BJ (cell line): ENCODE results near the gene ATP9B. TPM values are rescaled to one million over a fixed set of nuclear protein-coding genes. Genes with fewer than 3 reads are reported as not detected.

Experiments
- CTCF ChIA-PET: fragments of 350-600 bp; formaldehyde crosslinking; extraction: SDS; loops from one replicate; lab custom pipeline; 2021; ENCODE audit warnings: antibody characterized with exemption, inconsistent platforms; lab: Yijun Ruan, JAX
- POLR2A ChIA-PET: fragments of 300-600 bp; sonication (Branson Sonifier 250); formaldehyde crosslinking; extraction: SDS; loops from one replicate; lab custom pipeline; 2021; ENCODE audit warnings: antibody characterized with exemption; lab: Charles Lee
- DNase-seq: peaks from one replicate; pipeline ENCODE4 v3.0.0-alpha.2; 2011; ENCODE audit warnings: low read depth
- H3K27me3 ChIP-seq: 2 replicates; pipeline ENCODE4 v1.6.0; 2011; ENCODE audit warnings: low read length; ENCODE audit not compliant: control insufficient read depth, insufficient read depth
- H3K36me3 ChIP-seq: 2 replicates; pipeline ENCODE4 v1.5.1; 2011; ENCODE audit warnings: low read length; ENCODE audit not compliant: control insufficient read depth, insufficient read depth
- H3K4me3 ChIP-seq: 2 replicates; pipeline ENCODE4 v1.5.1; 2011; ENCODE audit warnings: low read depth, mild to moderate bottlenecking, control low read depth, low read length
- CTCF ChIP-seq: IDR thresholded peaks from 2 replicates; pipeline ENCODE4 v1.5.1; 2011; ENCODE audit warnings: low read depth, mild to moderate bottlenecking, control low read depth, inconsistent platforms, low read length, moderate library complexity; ENCODE audit not compliant: insufficient read depth
- polyA plus RNA-seq: library from polyadenylated mRNA; depleted of rRNA; stranded (reverse); fragments of >200 nt; gene quantifications from 2 replicates; pipeline ENCODE4 v1.2.3, GENCODE V29; 2011

Gene ATP9B
- polyA plus RNA-seq, 1 experiment, result 17.4 TPM

- TF ChIP-seq CTCF, result no peak
- no peaks in the 10 kb centered on the region; the same call in 1 of the 2 replicates for H3K36me3 ChIP-seq
- no peaks in the 10 kb centered on the region for H3K27me3 ChIP-seq
- no peak overlapping the region for H3K4me3 ChIP-seq
- POLR2A ChIA-PET, result no interaction called here
- CTCF ChIA-PET, result no interaction called here
- DNase-seq, result no peak
These were observed 154.2 kb downstream of the ATP9B start for GRCh38 chr18:79223431-79223830.

- ChIA-PET POLR2A (no interaction called here), CTCF (no interaction called here)
- DNase-seq, result no peak
- no peak for TF ChIP-seq CTCF
- Histone ChIP-seq H3K4me3 (no peak overlapping the region), H3K36me3 (no peaks in the 10 kb centered on the region; the same call in 1 of the 2 replicates), H3K27me3 (no peaks in the 10 kb centered on the region)
These were observed 155.2 kb downstream of the ATP9B start for GRCh38 chr18:79224381-79224780.

- CTCF ChIA-PET, result no interaction called here
- POLR2A ChIA-PET, result no interaction called here
- H3K27me3 ChIP-seq, result no peaks in the 10 kb centered on the region
- TF ChIP-seq CTCF, result no peak
- DNase-seq, result no peak
- H3K36me3 ChIP-seq, result no peaks in the 10 kb centered on the region; the same call in 1 of the 2 replicates
- H3K4me3 ChIP-seq, result no peak overlapping the region
These were observed 158.4 kb downstream of the ATP9B start for GRCh38 chr18:79227621-79228020.

- no peak for TF ChIP-seq CTCF
- ChIA-PET CTCF (no interaction called here), POLR2A (no interaction called here)
- no peak for DNase-seq
- Histone ChIP-seq H3K36me3 (no peaks in the 10 kb centered on the region; the same call in 1 of the 2 replicates), H3K4me3 (no peak overlapping the region), H3K27me3 (no peaks in the 10 kb centered on the region)
These were observed 160.2 kb downstream of the ATP9B start for GRCh38 chr18:79229431-79229830.

GRCh38 chr18:79234438-79234837 is 165.2 kb downstream of the ATP9B start:
- Histone ChIP-seq H3K27me3 (no peaks in the 10 kb centered on the region), H3K4me3 (no peak overlapping the region), H3K36me3 (0 out of 2 replicates have a peak, but pooled peaks cover 1% of the 10 kb centered on the region)
- no peak for TF ChIP-seq CTCF
- DNase-seq, result no peak
- ChIA-PET CTCF (no interaction called here), POLR2A (no interaction called here)
